Hindlimb muscle (tissue), 1 donor: ENCODE results near the gene ZBTB14. TPM values are rescaled to one million over a fixed set of nuclear protein-coding genes. Genes with fewer than 3 reads are reported as not detected.

ENCODE experiments used
- DNase-seq: peaks from one replicate; pipeline ENCODE4 v3.0.0-alpha.2; 2013
- polyA plus RNA-seq: library from polyadenylated mRNA; unstranded; fragments of 120-200 nt; gene quantifications from one replicate; pipeline ENCODE4 v1.2.1, GENCODE V29; 2013; ENCODE audit not compliant: insufficient read length

The ZBTB14 gene, protein sequence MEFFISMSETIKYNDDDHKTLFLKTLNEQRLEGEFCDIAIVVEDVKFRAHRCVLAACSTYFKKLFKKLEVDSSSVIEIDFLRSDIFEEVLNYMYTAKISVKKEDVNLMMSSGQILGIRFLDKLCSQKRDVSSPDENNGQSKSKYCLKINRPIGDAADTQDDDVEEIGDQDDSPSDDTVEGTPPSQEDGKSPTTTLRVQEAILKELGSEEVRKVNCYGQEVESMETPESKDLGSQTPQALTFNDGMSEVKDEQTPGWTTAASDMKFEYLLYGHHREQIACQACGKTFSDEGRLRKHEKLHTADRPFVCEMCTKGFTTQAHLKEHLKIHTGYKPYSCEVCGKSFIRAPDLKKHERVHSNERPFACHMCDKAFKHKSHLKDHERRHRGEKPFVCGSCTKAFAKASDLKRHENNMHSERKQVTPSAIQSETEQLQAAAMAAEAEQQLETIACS
- 10.1 TPM for polyA plus RNA-seq

DNA sequence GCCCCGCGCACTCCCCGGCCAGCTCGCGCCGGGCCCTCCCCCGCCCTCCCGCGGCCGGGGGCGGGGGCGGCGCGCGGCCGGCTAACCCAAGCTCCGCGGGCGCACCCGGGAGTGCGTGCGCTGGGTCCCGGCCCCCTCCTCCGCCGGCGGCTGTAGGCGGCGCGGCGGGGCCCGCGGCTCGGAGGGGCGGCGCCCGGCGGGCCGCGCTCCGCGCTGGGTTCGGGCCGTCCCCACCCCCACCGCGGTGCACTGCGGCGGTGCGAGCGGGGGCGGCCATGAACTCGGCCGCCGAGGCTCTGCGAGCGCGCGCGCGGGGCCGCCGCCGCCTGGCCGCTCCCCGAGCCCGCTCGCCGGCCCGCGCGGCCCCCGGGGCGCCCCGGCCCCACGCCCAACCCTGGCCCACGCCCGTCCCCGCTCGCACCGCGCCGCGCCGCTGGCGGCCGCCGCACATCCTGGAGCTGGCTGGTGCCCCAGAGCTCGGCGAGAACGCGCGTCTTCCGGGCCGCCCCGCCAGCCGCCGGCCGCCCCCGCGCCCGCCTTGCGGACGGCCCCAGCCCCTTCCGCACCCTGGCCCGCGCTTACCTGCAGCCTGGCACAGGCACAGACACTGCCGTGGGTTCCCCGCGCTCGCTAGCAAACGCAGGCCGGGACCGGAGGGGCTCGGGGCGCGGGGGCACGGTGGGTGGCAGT is at the start of gene ZBTB14:
ZBTB14 (minus strand) TSS at position 496 of the 690 bp plus-strand sequence. CDS start 2,480 bp downstream, outside the sequence.
- peak; percentile 86 for DNase-seq

DNA sequence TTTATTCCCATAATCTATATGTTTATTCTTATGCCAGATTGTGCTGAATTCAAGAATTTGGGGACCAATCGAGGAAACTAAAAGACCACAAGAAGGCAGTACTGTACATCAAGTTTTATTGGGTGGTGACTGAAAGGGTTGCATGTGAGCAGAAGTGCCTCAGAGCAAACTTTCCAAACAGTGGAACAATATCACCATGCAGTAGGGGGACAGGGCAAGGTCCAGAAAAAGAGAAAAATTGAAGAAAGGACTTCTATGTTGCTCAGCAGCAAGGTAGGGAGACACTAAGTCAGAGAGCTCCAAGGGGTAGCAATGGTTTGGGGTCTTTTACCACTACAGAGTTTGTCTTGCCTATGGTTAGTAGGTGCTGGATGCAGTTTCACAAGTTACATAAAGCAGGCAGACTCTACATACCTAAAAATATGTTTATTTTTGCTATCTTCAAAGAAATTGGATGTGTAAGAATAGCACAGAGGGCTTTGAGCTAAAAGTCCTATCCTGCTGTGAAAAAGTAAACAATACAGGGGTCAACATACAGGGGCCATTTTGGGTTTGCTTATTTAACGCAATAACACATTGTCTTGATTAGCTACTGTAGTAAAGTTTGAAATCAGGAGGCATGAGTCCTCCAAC is 43.8 kb upstream of the ZBTB14 start:
- no peak for DNase-seq

DNA sequence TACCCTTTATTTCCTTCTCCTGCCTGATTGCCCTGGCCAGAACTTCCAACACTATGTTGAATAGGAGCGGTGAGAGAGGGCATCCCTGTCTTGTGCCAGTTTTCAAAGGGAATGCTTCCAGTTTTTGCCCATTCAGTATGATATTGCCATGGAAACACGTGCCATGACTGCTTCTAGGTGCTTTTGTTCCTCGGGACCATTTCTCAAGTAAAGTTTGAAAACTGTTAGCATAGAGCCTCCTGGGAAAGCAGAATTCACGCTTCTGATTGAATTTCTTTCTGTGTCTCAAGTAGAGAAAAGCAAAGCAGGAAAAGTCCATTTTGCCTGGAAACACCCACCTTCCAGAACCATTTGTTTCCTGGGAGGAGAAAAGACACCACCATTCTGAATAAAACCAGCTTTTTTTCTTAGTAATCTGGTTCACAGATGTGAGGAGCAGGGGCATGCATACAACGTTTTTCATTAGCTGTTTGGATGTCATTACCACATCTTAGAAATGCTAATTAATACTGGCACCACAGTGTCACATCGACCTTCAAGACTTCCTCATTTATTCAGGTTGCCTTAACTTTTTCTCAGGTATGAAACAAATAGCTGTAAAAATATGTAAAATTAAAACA is 39.0 kb upstream of the ZBTB14 start:
- no peak for DNase-seq

DNA sequence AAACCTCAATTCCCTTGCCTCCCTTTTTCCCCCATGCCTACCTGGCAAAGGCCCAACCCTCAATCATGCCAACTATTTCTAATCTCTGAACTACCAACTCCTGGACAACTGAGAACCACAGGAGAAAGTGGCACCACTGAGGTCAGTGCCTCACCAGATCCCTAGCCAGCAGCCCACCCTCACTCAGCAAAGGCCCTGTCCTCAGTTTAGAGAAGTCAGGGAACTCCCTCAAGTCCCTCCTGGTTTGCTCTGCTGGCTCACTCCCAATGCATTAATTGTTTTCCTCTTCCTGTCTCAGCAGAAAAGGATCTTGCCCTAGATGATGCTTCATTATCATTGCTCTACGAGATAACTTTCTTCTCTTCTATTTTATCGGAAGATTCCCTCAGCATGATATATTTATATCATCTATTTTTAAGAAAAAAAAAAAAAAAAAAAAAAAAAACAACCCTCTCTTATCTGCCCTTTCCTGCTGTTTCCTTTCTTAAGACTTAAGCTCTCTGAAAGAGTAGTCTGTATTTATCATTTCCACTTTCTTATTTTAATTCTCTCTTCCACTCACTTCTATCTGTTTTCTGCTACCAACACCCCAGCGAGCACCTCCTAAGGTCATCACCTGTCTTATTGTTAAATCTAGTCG is 22.7 kb upstream of the ZBTB14 start:
- DNase-seq: no peak

DNA sequence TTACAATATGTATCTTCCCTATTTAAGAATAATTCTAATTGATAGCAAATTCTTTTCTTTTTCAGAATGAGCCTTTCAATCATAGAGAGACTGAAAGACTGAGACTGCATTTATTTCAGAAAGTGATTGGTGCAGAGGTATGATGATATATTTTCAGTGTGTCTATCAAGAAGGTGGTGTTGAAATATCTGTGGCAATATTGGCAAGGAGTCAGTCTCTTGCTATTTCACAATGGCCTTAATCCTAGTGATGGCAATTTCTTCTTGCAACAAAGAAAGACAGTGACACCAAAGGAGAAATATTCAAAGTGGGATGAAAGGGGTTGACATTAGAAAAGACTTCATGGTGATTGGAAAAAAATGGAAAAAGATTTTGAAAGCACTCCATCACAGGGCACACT is 21.7 kb upstream of the ZBTB14 start:
- DNase-seq: no peak

DNA sequence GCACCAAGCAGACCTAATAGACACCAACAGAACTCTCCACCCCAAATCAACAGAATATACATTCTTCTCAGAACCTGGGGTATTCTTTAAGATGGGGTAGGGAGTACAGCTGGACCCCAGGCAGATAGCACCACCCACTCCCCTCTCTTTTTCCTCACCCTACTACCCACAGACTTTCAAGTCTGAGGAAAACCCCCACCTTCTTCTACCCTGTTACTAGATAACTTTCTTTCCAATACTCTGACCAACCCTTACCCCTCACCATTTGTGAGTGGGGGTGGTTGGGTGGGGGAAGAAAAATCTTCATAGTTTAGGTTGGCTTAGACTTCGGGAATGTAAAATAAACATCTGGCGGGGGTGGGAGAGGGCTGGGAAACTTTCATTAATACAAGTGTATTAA is 20.3 kb upstream of the ZBTB14 start:
- DNase-seq: no peak

DNA sequence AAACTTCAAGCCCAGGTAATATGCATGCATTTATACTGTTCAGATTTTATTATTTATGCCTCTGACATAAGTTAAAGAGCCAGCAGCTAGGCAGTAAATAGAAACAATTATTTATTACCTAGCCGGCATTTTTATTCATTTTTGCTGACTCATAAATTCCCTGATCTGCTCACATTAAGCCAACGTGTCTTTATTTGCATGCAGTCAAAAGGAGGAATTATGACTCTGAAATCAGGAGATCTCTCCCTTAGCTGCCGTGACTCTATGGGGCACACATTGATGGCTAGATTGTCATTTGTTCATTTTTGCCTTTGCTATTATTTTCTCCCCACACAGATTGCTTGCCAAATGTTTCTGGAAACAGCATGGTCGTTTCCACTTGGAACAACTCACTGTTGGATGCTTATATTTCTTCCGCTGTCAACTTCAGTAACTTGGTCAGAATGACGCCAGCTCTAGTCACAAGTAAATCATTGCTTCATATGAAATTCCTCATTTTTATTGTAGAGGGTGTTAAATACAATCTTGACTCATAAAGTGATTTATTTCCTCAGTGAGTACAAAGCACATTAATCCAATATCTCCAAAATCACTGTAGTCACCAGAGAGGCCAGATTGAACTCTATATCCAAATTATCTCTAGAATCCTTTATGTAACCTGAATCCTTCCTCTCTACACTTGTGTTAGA is 15.9 kb upstream of the ZBTB14 start:
- no peak for DNase-seq

DNA sequence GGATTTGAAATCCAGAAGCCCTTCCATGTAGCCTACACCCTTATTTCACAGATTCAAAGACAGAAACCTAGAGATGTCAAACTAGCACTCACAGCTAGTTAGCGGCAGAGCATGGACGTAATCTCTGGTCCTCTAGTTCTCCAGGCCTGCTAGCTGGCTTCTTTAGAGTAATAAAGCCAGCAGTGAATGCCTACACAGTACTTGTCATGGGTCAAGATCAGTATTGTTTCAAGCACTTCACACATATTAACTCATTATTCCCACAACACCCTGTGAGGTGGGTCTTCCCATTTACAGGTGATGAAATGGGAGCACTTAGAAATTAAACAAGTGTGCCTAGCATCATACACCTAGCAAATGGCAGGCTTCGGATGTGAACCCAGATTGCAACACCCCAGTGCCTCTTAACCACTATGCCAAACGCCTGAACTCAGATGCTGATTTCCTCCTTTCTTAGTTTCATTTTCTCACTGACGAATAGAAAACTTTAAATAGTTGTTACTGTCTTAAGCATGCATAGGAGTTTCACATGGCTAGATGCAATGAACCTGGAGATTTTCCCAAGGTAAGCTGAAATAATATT is 14.5 kb upstream of the ZBTB14 start:
- DNase-seq: no peak

DNA sequence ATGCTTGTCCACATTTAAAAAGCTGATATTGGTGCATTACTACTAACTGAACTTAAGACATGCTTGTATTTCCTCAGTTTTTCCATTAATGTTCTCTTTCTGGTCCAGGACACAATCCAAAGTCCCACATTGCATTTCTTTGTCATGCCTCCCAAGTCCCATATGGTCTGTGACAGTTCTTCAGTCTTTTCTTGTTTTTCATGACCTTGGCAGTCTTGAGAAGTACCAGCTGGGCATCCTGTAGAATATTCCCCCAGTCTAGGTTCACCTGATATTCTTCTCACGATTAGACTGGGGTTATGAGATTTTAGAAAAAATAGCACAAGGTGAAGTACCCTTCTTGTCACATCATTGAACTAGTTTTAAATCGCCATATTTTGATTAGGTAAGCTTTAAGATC is 10.3 kb upstream of the ZBTB14 start:
- DNase-seq: no peak

DNA sequence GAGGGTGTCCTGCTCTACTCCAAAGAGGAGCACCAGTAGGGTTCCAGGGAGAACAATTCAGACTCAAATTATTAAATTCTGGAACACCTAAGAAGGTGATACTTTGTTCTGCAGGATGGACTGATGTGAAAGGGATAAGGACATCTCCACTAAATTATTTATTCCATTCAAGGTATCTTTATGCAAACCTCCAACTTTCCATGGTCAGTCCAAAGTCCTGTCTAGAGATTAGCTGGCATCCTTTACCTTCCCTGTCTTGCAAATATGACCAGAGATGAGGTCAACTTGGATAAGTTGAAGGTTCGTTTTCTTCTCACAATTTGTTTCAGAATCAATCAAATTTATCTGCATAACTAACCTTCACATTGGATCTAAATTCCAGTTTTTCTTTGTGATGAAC is 8.7 kb upstream of the ZBTB14 start:
- no peak for DNase-seq

DNA sequence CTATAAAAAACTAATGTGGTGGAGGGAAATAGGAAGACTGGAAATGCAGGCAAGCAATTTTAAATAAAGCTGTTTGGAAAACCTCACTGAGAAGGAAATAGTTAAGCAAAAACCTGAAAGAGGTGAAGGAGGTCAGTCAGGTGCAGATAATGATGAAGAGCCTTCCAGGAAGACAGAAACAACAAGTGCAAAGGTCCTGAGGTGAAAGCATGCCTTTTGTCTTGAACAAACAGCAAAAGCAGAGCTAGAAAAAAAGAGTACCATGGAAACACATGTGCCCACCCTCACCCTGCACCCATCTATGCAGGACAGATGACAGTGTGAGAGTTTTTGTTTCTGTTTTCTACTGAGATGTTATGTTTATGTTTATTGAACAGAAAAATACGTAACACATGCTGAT is 8.1 kb upstream of the ZBTB14 start:
- no peak for DNase-seq

DNA sequence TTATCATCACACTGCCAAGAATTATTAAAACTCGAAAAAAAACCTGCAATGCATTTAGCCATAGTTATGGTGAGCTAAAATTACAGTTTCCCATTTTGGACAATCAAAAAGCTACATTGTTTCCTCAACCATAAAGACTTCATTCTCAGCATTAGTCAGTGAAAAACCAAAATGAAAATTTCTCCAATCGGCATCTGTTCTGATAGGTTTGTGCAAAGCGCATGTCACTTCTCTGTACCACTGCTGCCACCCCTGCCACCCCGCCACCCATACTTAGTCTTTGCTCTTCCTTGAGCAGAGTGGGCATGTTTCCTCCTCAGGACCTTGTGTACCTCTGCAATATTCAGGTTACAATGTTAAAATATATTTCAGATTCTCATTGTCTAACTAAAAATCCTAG is 7.1 kb upstream of the ZBTB14 start:
- DNase-seq: no peak

DNA sequence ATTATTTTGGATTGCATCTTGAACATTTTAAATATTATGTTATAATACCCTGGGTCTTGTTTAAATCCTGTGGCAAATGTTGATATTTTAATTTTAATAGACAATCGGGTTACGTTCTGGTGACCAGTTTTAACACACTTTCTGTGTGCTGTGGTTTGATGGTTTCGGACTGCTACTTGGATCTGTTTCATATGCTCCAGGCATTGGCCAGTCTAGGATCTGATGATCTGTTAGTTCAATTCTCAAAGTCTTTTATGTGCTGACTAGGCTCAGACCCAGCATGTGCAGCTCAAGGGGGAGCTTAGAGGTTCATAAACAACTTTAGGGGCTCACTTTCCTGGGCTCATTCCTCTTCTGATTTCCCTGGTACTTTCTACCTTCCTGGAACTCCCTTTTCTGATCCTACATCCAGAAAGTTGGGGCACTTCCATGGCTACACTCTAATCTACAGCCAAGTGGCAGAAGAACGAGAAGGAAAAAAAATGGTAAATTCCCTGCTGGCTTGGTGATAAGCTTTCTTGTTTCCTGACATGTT is 5.0 kb upstream of the ZBTB14 start:
- no peak for DNase-seq

DNA sequence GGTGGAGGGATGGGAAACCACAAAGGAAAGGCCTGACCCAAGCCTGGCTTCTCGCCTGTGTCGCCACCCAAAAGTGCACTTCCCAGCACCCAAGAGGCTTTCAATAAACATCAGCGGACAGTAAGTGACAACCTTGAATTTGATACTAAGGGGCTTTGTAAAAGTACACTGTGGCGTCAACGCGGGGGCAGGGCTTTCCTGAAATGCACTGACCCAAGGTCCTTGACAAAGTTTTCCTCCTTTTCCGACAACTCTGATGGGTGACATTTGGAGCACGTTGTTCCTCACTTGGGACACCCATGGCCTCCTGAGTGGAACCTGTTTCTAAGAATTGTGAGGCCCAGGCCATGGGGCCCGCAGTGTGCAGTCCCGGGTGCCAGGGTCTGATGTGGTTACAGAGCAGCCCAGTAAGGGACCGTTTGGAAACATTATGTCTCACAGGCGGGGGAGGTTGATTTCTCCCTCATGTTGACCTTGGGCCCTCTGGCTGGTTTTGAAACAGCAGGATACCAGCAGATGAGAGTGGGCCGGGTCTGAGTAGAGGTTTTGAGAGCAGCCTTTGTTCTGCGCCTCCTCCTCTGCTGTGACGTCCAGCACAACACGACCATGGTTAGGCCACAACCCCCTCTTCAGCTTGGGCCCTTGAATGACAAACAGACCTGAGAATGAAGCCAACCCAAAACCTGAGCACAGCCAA is 2.8 kb upstream of the ZBTB14 start:
- DNase-seq: no peak

DNA sequence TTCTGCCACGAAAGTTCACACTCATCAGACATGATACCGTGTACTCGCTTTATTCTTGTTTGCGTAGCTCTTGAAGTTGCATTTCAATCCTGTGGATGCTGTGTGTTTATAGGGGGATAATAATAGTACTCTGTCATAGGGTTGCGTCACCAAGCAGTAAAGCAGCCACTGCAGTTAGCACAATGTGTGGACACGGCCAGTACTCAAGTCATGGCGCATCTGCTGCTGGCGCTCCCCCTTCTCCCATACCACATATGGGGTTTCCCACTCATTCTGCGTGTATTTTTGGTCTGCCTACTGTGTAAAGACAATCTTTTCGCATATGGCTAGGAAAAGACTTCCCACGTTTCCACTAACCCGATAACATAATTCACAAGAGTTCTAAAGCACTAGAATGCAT is 2.1 kb upstream of the ZBTB14 start:
- DNase-seq: no peak

DNA sequence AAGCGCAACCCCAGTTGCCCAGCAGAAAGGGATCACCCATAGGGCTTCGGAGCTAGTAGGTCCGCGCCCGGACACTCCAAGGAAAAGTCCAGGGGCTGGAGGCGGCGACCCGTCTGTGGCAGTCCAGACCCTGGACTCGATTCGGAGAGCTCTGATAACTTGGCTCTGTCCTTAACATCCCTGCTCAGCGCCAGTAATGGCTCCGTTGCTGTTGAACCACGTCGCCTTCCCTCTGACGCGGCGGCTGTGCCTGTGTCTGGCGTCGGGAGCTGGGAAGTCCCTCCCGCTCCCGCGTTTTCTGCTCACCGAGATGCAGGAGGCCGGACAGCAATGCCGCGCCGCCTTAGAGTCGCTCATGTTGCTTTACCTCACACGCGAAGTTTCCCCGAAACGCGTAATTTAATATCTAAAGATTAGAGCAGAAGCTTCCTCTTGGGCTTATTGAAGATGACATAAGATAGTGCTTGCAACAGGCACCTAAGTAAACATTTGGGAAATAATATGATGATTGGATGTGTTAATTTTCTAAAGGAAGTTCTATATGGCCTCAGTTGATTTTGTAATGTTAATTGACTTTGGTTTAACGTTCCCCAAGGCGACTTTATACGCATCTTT is 1.3 kb upstream of the ZBTB14 start:
- DNase-seq: peak; percentile 90

DNA sequence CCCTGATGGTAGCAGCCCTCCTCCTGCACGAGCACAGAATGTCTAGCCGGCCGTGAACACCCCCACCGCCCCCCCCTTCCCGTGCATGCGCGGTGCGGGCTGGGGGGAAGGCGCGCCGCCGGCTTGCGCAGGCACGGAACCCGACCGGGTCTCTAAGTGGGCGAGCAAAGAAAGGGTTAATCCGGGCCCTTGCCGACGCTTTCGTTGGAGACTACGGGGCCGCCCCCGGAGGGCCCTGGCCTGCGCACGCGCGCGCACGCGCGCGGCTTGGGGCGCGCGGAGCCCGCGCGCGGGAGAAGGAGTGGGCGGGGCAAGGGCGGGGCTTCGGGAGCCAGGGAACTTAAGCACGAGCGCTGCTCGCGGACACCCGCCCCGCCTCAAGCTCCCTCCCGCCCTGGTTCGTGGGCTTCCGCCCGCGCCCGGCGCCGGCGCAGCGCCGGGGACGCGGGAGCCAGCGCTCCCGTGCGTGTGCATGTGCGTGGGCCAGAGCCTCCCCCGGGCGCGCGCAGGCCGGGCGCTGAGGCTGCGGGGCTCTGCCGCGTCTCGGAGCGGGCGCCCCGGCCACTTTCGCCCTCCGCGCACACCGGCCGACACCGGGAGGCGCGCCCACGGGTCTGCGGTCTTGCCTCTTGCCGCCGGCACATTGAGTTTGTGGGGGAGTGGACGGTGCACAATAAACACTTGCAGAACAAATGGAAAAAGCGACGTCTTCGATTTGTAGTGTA is 617 bp upstream of the ZBTB14 start:
- DNase-seq: peak; percentile 98

DNA sequence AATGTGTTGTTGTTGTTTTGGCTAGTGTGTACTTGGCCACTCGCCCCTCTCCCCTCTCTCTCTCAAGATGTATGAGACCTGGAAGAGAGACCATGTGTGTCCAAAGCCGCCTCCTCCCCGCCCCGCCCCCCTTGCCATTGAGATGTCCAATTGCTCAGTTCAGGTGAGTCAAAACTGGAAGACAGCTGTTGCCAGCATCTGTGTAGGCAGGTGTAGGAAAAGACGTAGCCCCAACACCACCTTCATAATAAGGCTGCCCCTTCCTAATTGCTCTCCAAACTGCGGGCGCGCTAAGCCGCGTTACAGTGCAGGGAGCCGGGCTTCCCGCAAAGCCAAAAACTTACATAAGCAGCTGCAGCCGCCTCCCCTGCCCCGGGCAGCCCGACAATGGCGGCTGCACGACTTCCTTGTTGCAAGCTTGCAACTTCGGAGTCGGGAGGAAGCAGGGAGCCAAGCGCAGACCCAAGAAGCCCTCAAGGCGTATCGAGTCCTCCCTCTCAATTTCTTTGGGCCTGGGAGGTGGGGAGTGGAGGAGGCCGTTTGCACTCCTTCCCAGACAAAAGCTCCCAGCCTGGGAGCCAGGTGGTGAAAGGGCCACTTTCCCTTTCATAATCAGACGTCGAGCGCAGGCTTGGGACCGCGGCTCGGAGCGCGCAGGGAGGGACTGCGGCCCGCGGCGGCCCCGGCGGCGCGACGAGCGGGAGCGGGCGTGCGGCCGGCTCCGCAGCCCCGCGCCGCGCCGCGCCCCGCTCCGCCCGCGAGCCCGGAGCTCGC is 882 bp downstream of the ZBTB14 start:
- peak; percentile 34 for DNase-seq

DNA sequence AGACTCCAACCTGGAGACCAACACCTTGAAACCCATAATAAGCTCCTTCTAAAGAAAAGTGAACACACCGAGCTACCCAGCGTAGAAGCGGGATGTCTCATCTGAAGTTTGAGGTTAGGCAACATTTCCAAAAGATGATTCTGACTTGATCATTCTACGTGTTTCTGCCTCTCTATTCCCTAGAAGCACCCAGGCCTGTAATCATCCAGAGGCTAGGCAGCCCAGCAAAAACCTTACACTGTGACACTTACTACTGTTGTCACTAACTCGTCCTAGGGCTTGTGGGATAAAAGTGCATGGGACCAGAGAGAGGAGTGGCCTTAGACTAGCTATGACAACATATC is 1.4 kb downstream of the ZBTB14 start:
- DNase-seq: no peak
